Measurements from ENCODE around the gene IRX4.

DNA sequence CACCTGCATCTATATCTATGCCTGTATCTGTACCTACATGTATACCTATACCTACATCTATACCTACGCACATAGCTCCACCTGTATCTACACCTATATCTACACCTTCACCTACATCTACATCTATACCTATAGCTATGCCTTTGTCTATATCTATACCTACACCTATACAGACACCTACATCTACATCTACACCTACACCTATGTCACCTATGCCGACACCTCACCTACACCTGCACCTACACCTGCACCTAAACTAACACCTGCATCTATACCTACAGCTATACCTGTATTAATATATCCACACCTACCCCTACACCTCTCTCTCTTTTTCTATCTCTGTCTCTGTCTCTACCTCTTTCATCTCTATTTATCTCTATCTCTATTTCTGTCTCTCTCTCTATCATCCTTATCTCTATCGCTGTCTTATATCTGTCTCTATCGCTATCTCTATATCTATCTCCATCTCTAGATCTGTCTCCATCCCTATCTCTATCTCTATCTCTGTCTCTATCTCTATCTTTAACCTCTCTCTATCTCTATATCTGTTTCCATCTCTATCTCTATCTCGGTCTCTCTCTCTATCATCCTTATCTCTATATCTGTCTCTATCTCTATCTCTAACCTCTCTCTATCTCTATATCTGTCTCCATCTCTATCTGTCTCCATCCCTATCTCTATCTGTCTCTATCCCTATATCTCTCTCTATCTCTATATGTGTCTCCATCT, 37.9 kb downstream of the IRX4 start:
- TF ChIP-seq, protein P1, sequence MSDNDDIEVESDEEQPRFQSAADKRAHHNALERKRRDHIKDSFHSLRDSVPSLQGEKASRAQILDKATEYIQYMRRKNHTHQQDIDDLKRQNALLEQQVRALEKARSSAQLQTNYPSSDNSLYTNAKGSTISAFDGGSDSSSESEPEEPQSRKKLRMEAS (IDR thresholded peaks at IDR 0.05; ENCODE audit: low read depth) = no peak
- TF ChIP-seq, protein P2, sequence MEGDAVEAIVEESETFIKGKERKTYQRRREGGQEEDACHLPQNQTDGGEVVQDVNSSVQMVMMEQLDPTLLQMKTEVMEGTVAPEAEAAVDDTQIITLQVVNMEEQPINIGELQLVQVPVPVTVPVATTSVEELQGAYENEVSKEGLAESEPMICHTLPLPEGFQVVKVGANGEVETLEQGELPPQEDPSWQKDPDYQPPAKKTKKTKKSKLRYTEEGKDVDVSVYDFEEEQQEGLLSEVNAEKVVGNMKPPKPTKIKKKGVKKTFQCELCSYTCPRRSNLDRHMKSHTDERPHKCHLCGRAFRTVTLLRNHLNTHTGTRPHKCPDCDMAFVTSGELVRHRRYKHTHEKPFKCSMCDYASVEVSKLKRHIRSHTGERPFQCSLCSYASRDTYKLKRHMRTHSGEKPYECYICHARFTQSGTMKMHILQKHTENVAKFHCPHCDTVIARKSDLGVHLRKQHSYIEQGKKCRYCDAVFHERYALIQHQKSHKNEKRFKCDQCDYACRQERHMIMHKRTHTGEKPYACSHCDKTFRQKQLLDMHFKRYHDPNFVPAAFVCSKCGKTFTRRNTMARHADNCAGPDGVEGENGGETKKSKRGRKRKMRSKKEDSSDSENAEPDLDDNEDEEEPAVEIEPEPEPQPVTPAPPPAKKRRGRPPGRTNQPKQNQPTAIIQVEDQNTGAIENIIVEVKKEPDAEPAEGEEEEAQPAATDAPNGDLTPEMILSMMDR (IDR thresholded peaks at IDR 0.05) = no peak
- TF ChIP-seq EZH2phosphoT487 (IDR thresholded peaks at IDR 0.05; ENCODE audit: borderline replicate concordance, low read depth) (no peak), EP300 (IDR thresholded peaks at IDR 0.05; ENCODE audit: borderline replicate concordance in 1 of 2, low read depth in 1 of 2, low read length in 1 of 2) (no peak), SMC3 (IDR thresholded peaks at IDR 0.05; ENCODE audit: low read depth, low read length) (no peak), SIN3A (IDR thresholded peaks at IDR 0.05; ENCODE audit: borderline replicate concordance, low read depth, low read length) (no peak), GABPA (IDR thresholded peaks at IDR 0.05; ENCODE audit: low read depth) (no peak), RFX5 (IDR thresholded peaks at IDR 0.05; ENCODE audit: low read length) (no peak), POLR2AphosphoS5 (IDR thresholded peaks at IDR 0.05; ENCODE audit: low read depth, low read length) (no peak)
- TF ChIP-seq, protein P3, sequence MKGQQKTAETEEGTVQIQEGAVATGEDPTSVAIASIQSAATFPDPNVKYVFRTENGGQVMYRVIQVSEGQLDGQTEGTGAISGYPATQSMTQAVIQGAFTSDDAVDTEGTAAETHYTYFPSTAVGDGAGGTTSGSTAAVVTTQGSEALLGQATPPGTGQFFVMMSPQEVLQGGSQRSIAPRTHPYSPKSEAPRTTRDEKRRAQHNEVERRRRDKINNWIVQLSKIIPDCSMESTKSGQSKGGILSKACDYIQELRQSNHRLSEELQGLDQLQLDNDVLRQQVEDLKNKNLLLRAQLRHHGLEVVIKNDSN (IDR thresholded peaks at IDR 0.05; ENCODE audit: borderline replicate concordance, low read depth) = no peak

All from SK-N-SH (cell line).